IMR-90 (cell line): Measurements from ENCODE around the gene SNTG2. TPM values are rescaled to one million over a fixed set of nuclear protein-coding genes. Genes with fewer than 3 reads are reported as not detected.

Source experiments
- ATAC-seq: fragments of 200-7000 bp; cut with Tn5 transposase; 2 replicates; pipeline ENCODE4 v1.9.1; 2020; ENCODE audit warnings: low read depth, mild to moderate bottlenecking, moderate library complexity
- BruUV-seq: library from RNA; stranded (reverse); fragments of 400-500 nt; replicated peaks from 2 replicates; lab custom pipeline; 2021; lab: Mats Ljungman, UMichigan
- CTCF ChIA-PET: fragments of 300-600 bp; formaldehyde crosslinking; extraction: SDS; loops from one replicate; lab custom pipeline; 2021; ENCODE audit warnings: antibody characterized with exemption; lab: Yijun Ruan, JAX
- POLR2A ChIA-PET: fragments of 300-600 bp; sonication (Branson Sonifier 250); formaldehyde crosslinking; loops from one replicate; lab custom pipeline; 2022; ENCODE audit warnings: antibody characterized with exemption; ENCODE audit not compliant: unreplicated experiment; lab: Charles Lee
- DNase-seq: peaks from one replicate; pipeline ENCODE4 v3.0.0; 2013
- H2AFZ ChIP-seq: replicated peaks from 2 replicates; pipeline ENCODE3; 2013; ENCODE audit warnings: low read length, mild to moderate bottlenecking; ENCODE audit not compliant: poor library complexity
- H2AK5ac ChIP-seq: 2 replicates; pipeline ENCODE4 v1.6.1; 2013; ENCODE audit warnings: low read depth, low read length, inconsistent platforms
- H2AK9ac ChIP-seq: replicated peaks from 2 replicates; pipeline ENCODE3; 2013; ENCODE audit warnings: mild to moderate bottlenecking, low read depth, low read length, moderate library complexity; ENCODE audit not compliant: poor library complexity
- H2BK120ac ChIP-seq: 2 replicates; pipeline ENCODE4 v1.6.1; 2013; ENCODE audit warnings: low read depth, low read length, inconsistent platforms
- H2BK15ac ChIP-seq: 3 replicates; pipeline ENCODE4 v1.6.1; 2013; ENCODE audit warnings: low read depth, low read length, inconsistent platforms
- H2BK20ac ChIP-seq: 2 replicates; pipeline ENCODE4 v1.6.1; 2013; ENCODE audit warnings: low read depth, mild to moderate bottlenecking, inconsistent platforms, low read length, moderate library complexity
- H2BK5ac ChIP-seq: 2 replicates; pipeline ENCODE4 v1.6.1; 2013; ENCODE audit warnings: mild to moderate bottlenecking, low read depth, low read length, inconsistent platforms; ENCODE audit not compliant: poor library complexity, severe bottlenecking
- H3K14ac ChIP-seq: replicated peaks from 2 replicates; pipeline ENCODE4 v1.6.1; 2013; ENCODE audit warnings: low read depth, low read length, inconsistent platforms
- H3K18ac ChIP-seq: 2 replicates; pipeline ENCODE4 v1.6.1; 2013; ENCODE audit warnings: low read depth, low read length, control low read depth
- H3K23ac ChIP-seq: 2 replicates; pipeline ENCODE4 v1.6.1; 2013; ENCODE audit warnings: low read depth, low read length, inconsistent platforms
- H3K27ac ChIP-seq: 2 replicates; pipeline ENCODE4 v1.5.1; 2013; ENCODE audit warnings: mild to moderate bottlenecking, control low read depth, low read length; ENCODE audit not compliant: insufficient read depth
- H3K27me3 ChIP-seq: 2 replicates; pipeline ENCODE4 v1.6.1; 2013; ENCODE audit warnings: low read length; ENCODE audit not compliant: control insufficient read depth, insufficient read depth
- H3K36me3 ChIP-seq: 2 replicates; pipeline ENCODE4 v1.6.1; 2013; ENCODE audit warnings: low read length, mixed read lengths; ENCODE audit not compliant: control insufficient read depth, insufficient read depth
- H3K4ac ChIP-seq: 2 replicates; pipeline ENCODE4 v1.6.1; 2013; ENCODE audit warnings: low read depth, low read length, inconsistent platforms
- H3K4me1 ChIP-seq: 2 replicates; pipeline ENCODE4 v1.6.1; 2013; ENCODE audit warnings: low read length, mixed read lengths; ENCODE audit not compliant: control insufficient read depth, insufficient read depth
- H3K4me2 ChIP-seq: 2 replicates; pipeline ENCODE4 v1.6.1; 2013; ENCODE audit warnings: low read depth, mild to moderate bottlenecking, control low read depth, low read length, moderate library complexity
- H3K4me3 ChIP-seq: 2 replicates; pipeline ENCODE4 v1.5.1; 2013; ENCODE audit warnings: low read depth, mild to moderate bottlenecking, control low read depth, low read length, moderate library complexity; ENCODE audit not compliant: insufficient read depth
- H3K56ac ChIP-seq: 2 replicates; pipeline ENCODE4 v1.6.1; 2013; ENCODE audit warnings: low read length, inconsistent platforms; ENCODE audit not compliant: insufficient read depth; ENCODE audit errors: extremely low read depth
- H3K79me1 ChIP-seq, 2 experiments: 2 replicates each; pipeline ENCODE4 v1.6.1; 2013; ENCODE audit warnings: low read length in 2 of 2, inconsistent platforms in 1 of 2, low read depth in 1 of 2
- H3K9ac ChIP-seq: 2 replicates; pipeline ENCODE4 v1.6.1; 2013; ENCODE audit warnings: low read depth, low read length, control low read depth
- H3K9me1 ChIP-seq: 2 replicates; pipeline ENCODE4 v1.6.1; 2013; ENCODE audit warnings: low read length, inconsistent platforms; ENCODE audit not compliant: insufficient read depth
- H3K9me3 ChIP-seq: 2 replicates; pipeline ENCODE4 v1.6.1; 2013; ENCODE audit warnings: low read length; ENCODE audit not compliant: control insufficient read depth, insufficient read depth
- H4K20me1 ChIP-seq: 2 replicates; pipeline ENCODE4 v1.6.1; 2013; ENCODE audit warnings: low read length, inconsistent platforms; ENCODE audit not compliant: insufficient read depth
- H4K5ac ChIP-seq: 2 replicates; pipeline ENCODE4 v1.6.1; 2013; ENCODE audit warnings: mild to moderate bottlenecking, low read depth, low read length, control low read depth
- H4K8ac ChIP-seq, 2 experiments: 2 replicates each; pipeline ENCODE4 v1.6.1; 2013; ENCODE audit warnings: low read depth in 2 of 2, low read length in 2 of 2, control low read depth in 1 of 2, inconsistent platforms in 1 of 2
- H4K91ac ChIP-seq: 2 replicates; pipeline ENCODE4 v1.6.1; 2013; ENCODE audit warnings: low read depth, low read length, inconsistent platforms; ENCODE audit not compliant: insufficient read depth
- BHLHE40 ChIP-seq: fragments of 150-350 bp; IDR thresholded peaks from 2 replicates; pipeline ENCODE4 v1.6.1; 2016; ENCODE audit warnings: mild to moderate bottlenecking, low read depth, low read length
- CEBPB ChIP-seq: IDR thresholded peaks from 2 replicates; pipeline ENCODE4 v1.6.1; 2012; ENCODE audit warnings: low read depth, low read length, improper control_type of control experiment
- CHD1 ChIP-seq: IDR thresholded peaks from 2 replicates; pipeline ENCODE4 v1.6.1; 2012; ENCODE audit warnings: low read depth, low read length, improper control_type of control experiment
- CTCF ChIP-seq: conservative IDR thresholded peaks from 2 replicates; pipeline ENCODE4 v1.5.1; 2012; ENCODE audit warnings: mild to moderate bottlenecking, low read depth, low read length, improper control_type of control experiment
- ELK1 ChIP-seq: fragments of 150-350 bp; IDR thresholded peaks from 2 replicates; pipeline ENCODE4 v1.6.1; 2016; ENCODE audit warnings: low read depth, mild to moderate bottlenecking, low read length, moderate library complexity, borderline replicate concordance
- FOS ChIP-seq: fragments of 150-350 bp; IDR thresholded peaks from 2 replicates; pipeline ENCODE4 v1.6.1; 2016; ENCODE audit warnings: low read depth, low read length
- MAFK ChIP-seq: IDR thresholded peaks from 2 replicates; pipeline ENCODE4 v1.6.1; 2012; ENCODE audit warnings: low read depth, low read length, improper control_type of control experiment
- MAZ ChIP-seq: IDR thresholded peaks from 2 replicates; pipeline ENCODE4 v1.6.1; 2012; ENCODE audit warnings: low read depth, mild to moderate bottlenecking, low read length, improper control_type of control experiment, moderate library complexity, borderline replicate concordance
- MXI1 ChIP-seq: IDR thresholded peaks from 2 replicates; pipeline ENCODE4 v1.6.1; 2012; ENCODE audit warnings: low read depth, mild to moderate bottlenecking, low read length, moderate library complexity, borderline replicate concordance
- NFE2L2 ChIP-seq: fragments of 150-350 bp; IDR thresholded peaks from 2 replicates; pipeline ENCODE4 v1.6.1; 2016; ENCODE audit warnings: low read depth, mild to moderate bottlenecking, low read length
- POLR2A ChIP-seq: IDR thresholded peaks from 2 replicates; pipeline ENCODE4 v1.6.1; 2012; ENCODE audit warnings: mild to moderate bottlenecking, low read depth, low read length
- RAD21 ChIP-seq: IDR thresholded peaks from 2 replicates; pipeline ENCODE4 v1.6.1; 2012; ENCODE audit warnings: low read length, improper control_type of control experiment
- RCOR1 ChIP-seq: IDR thresholded peaks from 2 replicates; pipeline ENCODE4 v1.6.1; 2012; ENCODE audit warnings: mild to moderate bottlenecking, low read length, improper control_type of control experiment; ENCODE audit not compliant: insufficient replicate concordance
- RFX5 ChIP-seq: IDR thresholded peaks from 2 replicates; pipeline ENCODE4 v1.8.0; 2012; ENCODE audit warnings: low read depth, mild to moderate bottlenecking, low read length, moderate library complexity
- SMC3 ChIP-seq: fragments of 150-350 bp; IDR thresholded peaks from 2 replicates; pipeline ENCODE4 v1.6.1; 2016; ENCODE audit warnings: low read depth, mild to moderate bottlenecking, antibody characterized with exemption, low read length, moderate library complexity
- USF2 ChIP-seq: fragments of 150-350 bp; IDR thresholded peaks from 2 replicates; pipeline ENCODE4 v1.6.1; 2017; ENCODE audit warnings: mild to moderate bottlenecking, antibody characterized with exemption, low read length, low read depth
- WGBS, 2 experiments: methylation state at CpG; one replicate each; pipeline versions ENCODE4 v1.1.5 to v1.1.7; 2013; ENCODE audit warnings: missing lambda C conversion rate in 2 of 2; ENCODE audit not compliant: insufficient read length in 1 of 2; ENCODE audit errors: extremely low coverage in 2 of 2; 5-methylcytosine and 5-hydroxymethylcytosine counted together
- dilution Hi-C: fragments of 300-500 bp; cut with HindIII; formaldehyde crosslinking; loops from one replicate; pipeline ENCODE4 v1.14.3; 2018; ENCODE audit warnings: low sequenced_read_pairs; ENCODE audit not compliant: unreplicated experiment
- in situ Hi-C: fragments of 300-500 bp; cut with MboI; formaldehyde crosslinking; loops from 3 replicates; pipeline ENCODE4 v1.14.3; 2019; ENCODE audit warnings: low sequenced_read_pairs, inconsistent platforms, mixed read lengths
- intact Hi-C: fragments of 100-400 bp; cut with micrococcal nuclease; formaldehyde crosslinking; loops from 2 replicates; pipeline ENCODE4 v1.10.0; 2022
- polyA plus RNA-seq, 3 experiments: library from polyadenylated mRNA; depleted of rRNA; stranded (reverse); fragments of >200 nt; gene quantifications; 2 replicates each; pipeline ENCODE4 v1.2.3, GENCODE V29; 2012; ENCODE audit warnings: low replicate concordance in 1 of 3
- total RNA-seq: library from RNA; depleted of rRNA; stranded (reverse); fragments of >200 nt; gene quantifications from 2 replicates; pipeline ENCODE4 v1.2.3, GENCODE V29; 2012

SNTG2 gene
- total and polyA plus RNA-seq, 2 of the 4 experiments (the other 2 are of a cell fraction), result under 0.01 to 0.17 TPM

- CTCF ChIA-PET, result no interaction called here
- dilution Hi-C loops, result no loop called here
- no peak overlapping the region for H2BK120ac ChIP-seq
Observed at GRCh38 chr2:1033069-1033468, 82.4 kb downstream of the SNTG2 start.

More at GRCh38 chr2:1033069-1033468, 82.4 kb downstream of the SNTG2 start:
- Histone ChIP-seq H3K56ac (no peak overlapping the region), H3K27ac (no peak overlapping the region), H2AK5ac (no peak overlapping the region), H3K4me1 (no peaks in the 10 kb centered on the region), H3K23ac (no peak overlapping the region), H3K14ac (no peak overlapping the region), H3K4me2 (no peak overlapping the region), H2AFZ (no peak overlapping the region), H3K27me3 (peaks cover 2% of the 10 kb centered on the region), H2BK5ac (no peak overlapping the region), H3K9ac (no peak overlapping the region), H3K4ac (no peak overlapping the region), H2AK9ac (no peak overlapping the region), H3K4me3 (no peak overlapping the region), H4K91ac (no peak overlapping the region), H3K79me1 (no peaks in the 10 kb centered on the region), H4K20me1 (no peaks in the 10 kb centered on the region; the same call in 1 of the 2 replicates), H4K5ac (no peak overlapping the region), H2BK15ac (no peak overlapping the region), H4K8ac (no peak overlapping the region), H3K9me3 (no peaks in the 10 kb centered on the region), H3K36me3 (no peaks in the 10 kb centered on the region), H3K9me1 (no peaks in the 10 kb centered on the region), H3K18ac (no peak overlapping the region), H2BK20ac (no peak overlapping the region)
- no peak for ATAC-seq
- TF ChIP-seq CEBPB (no peak), CHD1 (no peak), ELK1 (no peak), NFE2L2 (no peak), RAD21 (no peak), BHLHE40 (no peak), POLR2A (no peak), SMC3 (no peak), USF2 (no peak), RCOR1 (no peak), MXI1 (no peak), FOS (no peak), MAFK (no peak), MAZ (no peak), RFX5 (no peak), CTCF (no peak)
- DNase-seq, result no peak
- 67% methylated on average over 1 of the region's 3 CpGs; no CpG with 5 or more reads in 1 of the 2 experiments for WGBS, 2 experiments
- BruUV-seq, result no TSS peak
- intact Hi-C loops (no loop called here), in situ Hi-C loops (no loop called here)
- POLR2A ChIA-PET, result no interaction called here
